Omental fat pad (tissue), 4 donors: ENCODE data around the gene DCHS1. TPM values are rescaled to one million over a fixed set of nuclear protein-coding genes. Genes with fewer than 3 reads are reported as not detected.

ENCODE experiments used
- ATAC-seq: fragments of 150-250 bp; one replicate; pipeline ENCODE4 v1.9.1; 2016; ENCODE audit warnings: mild to moderate bottlenecking, moderate library complexity; ENCODE audit not compliant: low FRiP score
- DNase-seq: peaks from one replicate; pipeline ENCODE4 v3.0.0-alpha.2; 2019; ENCODE audit warnings: low spot score
- total RNA-seq, 4 donors: library from RNA; depleted of rRNA; stranded (reverse); fragments of >200 nt; gene quantifications; one replicate each; pipeline ENCODE4 v1.1.0, GENCODE V29; 2016
- TF ChIP-seq, protein P1 (sequence below), 3 donors: fragments of 450-650 bp; IDR thresholded peaks; one replicate each; pipeline ENCODE4 v1.5.1; 2016 to 2017; ENCODE audit warnings: antibody characterized with exemption in 3 of 3, mild to moderate bottlenecking in 3 of 3, moderate library complexity in 2 of 3

Gene DCHS1
- total RNA-seq, 4 donors from 2014 or later: 12.6 to 26.3 (median 19.4) TPM

GRCh38 chr11:6652182-6652581, 3.4 kb downstream of the DCHS1 start:
- DNase-seq (no peak), ATAC-seq (no peak)
- TF ChIP-seq, protein P1, sequence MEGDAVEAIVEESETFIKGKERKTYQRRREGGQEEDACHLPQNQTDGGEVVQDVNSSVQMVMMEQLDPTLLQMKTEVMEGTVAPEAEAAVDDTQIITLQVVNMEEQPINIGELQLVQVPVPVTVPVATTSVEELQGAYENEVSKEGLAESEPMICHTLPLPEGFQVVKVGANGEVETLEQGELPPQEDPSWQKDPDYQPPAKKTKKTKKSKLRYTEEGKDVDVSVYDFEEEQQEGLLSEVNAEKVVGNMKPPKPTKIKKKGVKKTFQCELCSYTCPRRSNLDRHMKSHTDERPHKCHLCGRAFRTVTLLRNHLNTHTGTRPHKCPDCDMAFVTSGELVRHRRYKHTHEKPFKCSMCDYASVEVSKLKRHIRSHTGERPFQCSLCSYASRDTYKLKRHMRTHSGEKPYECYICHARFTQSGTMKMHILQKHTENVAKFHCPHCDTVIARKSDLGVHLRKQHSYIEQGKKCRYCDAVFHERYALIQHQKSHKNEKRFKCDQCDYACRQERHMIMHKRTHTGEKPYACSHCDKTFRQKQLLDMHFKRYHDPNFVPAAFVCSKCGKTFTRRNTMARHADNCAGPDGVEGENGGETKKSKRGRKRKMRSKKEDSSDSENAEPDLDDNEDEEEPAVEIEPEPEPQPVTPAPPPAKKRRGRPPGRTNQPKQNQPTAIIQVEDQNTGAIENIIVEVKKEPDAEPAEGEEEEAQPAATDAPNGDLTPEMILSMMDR (IDR thresholded peaks at IDR 0.05): no peak

- TF ChIP-seq, protein P1 (IDR thresholded peaks at IDR 0.05): no peak
- ATAC-seq (no peak), DNase-seq (no peak)
Measured at GRCh38 chr11:6650980-6651379, 4.6 kb downstream of the DCHS1 start.

DNA sequence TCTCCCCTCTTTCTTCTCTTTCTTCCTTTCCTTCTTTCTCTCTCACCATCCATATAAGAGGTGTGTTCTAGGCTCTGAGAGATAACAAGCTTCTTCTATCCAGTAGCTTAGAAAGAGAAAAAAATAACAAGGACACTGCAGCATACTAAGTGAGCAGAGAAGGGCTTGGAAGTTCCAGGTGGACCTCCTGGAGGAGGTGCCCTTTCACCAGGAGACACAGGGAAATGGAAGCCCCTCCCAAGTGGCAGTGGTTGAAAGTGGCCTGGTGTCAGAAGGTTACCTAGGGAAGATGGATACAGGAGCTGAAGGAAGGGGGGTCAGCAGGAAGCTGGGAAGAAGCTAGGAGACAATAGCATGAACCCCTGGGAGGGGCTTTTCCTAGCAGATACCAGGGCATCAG, 5.5 kb downstream of the DCHS1 start:
- TF ChIP-seq, protein P1 (IDR thresholded peaks at IDR 0.05): no peak
- ATAC-seq (no peak), DNase-seq (no peak)

DNA sequence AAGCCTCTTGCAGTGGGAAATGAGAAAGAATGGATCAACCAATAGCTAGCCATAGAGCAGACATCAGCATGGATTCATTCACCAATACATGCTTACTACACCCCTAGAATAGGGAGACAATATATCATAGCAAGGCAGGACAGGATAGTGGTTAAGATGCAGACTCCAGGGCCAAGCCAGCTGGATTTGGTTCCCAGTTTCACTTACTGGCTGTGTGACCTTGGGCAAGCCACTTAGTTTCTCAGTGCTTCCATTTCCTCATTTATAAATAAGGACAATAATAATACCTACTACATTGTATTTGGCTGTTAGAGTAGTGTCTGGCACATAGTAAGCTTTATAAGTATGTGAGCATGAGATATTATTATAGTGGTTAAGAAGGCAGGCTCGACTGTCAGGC, 7.1 kb downstream of the DCHS1 start:
- no peak for ATAC-seq
- TF ChIP-seq, protein P1 (IDR thresholded peaks at IDR 0.05): no peak
- no peak for DNase-seq

GRCh38 chr11:6647836-6648235, 7.8 kb downstream of the DCHS1 start:
- no peak for ATAC-seq
- TF ChIP-seq, protein P1 (IDR thresholded peaks at IDR 0.05): no peak
- DNase-seq: no peak

DNA sequence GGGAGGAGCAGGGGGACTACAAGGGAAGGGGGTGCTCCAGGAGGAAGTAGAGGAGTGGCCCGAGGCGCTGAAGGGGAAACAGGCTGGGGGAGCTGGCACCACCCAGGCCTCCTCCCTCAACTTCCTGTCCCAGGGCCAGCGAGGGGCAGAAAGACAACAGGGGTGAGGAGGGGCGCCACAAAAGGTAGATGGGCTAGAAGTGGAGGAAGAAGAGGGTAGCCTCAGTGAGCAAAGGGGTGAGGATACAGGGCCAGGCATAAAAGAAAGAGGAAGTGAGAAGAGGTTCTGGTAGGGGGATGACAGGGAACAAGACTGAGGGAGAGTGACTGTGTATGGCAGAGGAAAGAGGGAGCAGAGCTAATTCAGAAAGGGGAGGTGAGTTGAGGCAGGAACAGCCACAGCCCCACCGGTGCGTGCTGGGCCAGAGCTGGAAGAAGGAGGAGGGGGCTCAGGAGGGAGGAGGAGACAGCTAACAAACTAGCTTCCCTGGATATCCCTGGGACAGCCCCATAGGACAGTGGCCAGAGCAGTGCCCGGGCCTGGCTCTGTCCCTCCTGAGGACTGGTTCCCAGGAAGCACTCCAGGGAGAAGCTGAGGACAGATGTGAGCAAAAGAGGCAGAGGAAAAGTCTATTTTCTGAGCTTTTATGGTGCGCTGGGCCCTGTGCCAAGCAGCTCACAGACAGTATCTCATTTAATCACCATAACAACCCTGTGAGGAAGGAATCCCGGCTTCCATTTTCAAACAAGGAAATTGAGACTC, 8.5 kb downstream of the DCHS1 start:
- TF ChIP-seq, protein P1 (IDR thresholded peaks at IDR 0.05): no peak
- ATAC-seq (no peak), DNase-seq (no peak)

- ATAC-seq: peak; percentile 4
- no peak for DNase-seq
- TF ChIP-seq, protein P1 (IDR thresholded peaks at IDR 0.05): no peak
Measured at GRCh38 chr11:6646576-6646917, 9.1 kb downstream of the DCHS1 start.
